ENCODE results near the gene ARMC12.
A peak's percentile ranks its signal among the peaks of the same experiment; 100 is the strongest.

ARMC12 gene

GRCh38 chr6:35719404-35719829, 17.4 kb upstream of the ARMC12 start:
- no peak for DNase-seq (ENCODE audit: low read depth, low spot score)
- Histone ChIP-seq H3K4me3 (ENCODE audit: insufficient read length, low read depth) (no peak overlapping the region), H3K9me3 (ENCODE audit: insufficient read depth, low read length) (no peaks in the 10 kb centered on the region), H3K27me3 (ENCODE audit: insufficient read depth, insufficient read length) (no peaks in the 10 kb centered on the region), H3K4me1 (ENCODE audit: insufficient read depth, insufficient read length) (peaks cover 16% of the 10 kb centered on the region), H3K36me3 (ENCODE audit: insufficient read depth, insufficient read length, low read length) (no peaks in the 10 kb centered on the region), H3K9ac (ENCODE audit: insufficient read length, low read depth) (no peak overlapping the region)
- no peak for TF ChIP-seq SUZ12 (IDR thresholded peaks at IDR 0.05; ENCODE audit: extremely low read depth, insufficient read depth, insufficient read length)
- TF ChIP-seq YY1 (IDR thresholded peaks at IDR 0.05; ENCODE audit: insufficient read depth, insufficient read length): no peak
- no peak for TF ChIP-seq ZNF274 (IDR thresholded peaks at IDR 0.05; ENCODE audit: low read depth, low read length)

DNA sequence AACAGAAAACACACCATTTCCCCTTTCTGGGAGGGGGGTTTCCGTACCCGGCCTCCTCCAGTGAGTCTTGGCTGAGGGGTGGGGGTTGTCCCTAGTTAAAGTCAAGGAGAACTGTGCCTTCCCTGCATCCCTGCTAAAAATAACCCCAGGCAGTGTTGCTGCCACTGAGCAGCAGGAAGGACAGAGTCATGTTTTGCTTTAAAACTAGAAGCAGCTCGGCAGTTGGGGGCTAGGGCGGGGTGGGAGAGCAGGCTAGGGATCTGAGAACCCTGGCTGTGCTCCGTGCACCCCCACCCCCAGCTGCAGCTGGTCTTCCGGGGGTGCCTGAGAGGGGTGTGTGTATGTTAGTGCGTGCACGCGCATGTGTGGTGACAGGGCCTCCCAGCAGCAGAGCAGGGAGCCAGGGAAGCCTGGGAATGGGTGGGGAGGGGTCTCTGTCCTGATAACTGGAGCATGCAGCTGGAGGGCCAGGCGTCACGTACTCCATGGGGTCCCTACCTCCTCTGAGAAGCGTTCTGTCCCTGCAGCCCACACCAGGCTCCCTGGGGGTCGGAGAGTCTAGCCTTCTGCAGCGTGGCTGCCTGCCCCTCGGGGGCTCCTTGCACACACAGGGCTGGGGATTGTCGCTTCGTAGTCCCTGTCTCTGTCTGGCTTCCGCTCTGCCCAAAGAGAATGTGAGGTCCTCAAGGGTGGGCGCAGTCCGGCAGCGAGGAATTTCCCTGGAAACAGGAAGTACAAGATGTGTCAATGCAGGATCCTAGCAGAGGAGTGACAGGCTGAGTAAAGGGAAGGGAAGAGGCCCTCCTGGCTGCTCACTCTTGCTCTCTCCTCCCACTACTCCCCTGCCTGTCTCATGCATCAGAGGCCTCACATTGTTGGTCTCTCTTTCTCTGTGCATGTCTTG, 16.8 kb upstream of the ARMC12 start:
- Histone ChIP-seq H3K4me3 (ENCODE audit: insufficient read length, low read depth) (peak overlapping the region; percentile 23), H3K9ac (ENCODE audit: insufficient read length, low read depth) (peak overlapping the region; percentile 72), H3K9me3 (ENCODE audit: insufficient read depth, low read length) (no peaks in the 10 kb centered on the region), H3K27me3 (ENCODE audit: insufficient read depth, insufficient read length) (no peaks in the 10 kb centered on the region), H3K36me3 (ENCODE audit: insufficient read depth, insufficient read length, low read length) (no peaks in the 10 kb centered on the region), H3K4me1 (ENCODE audit: insufficient read depth, insufficient read length) (peaks cover 16% of the 10 kb centered on the region)
- TF ChIP-seq ZNF274 (IDR thresholded peaks at IDR 0.05; ENCODE audit: low read depth, low read length): no peak
- TF ChIP-seq YY1 (IDR thresholded peaks at IDR 0.05; ENCODE audit: insufficient read depth, insufficient read length): no peak
- no peak for TF ChIP-seq SUZ12 (IDR thresholded peaks at IDR 0.05; ENCODE audit: extremely low read depth, insufficient read depth, insufficient read length)
- no peak for DNase-seq (ENCODE audit: low read depth, low spot score)

DNA sequence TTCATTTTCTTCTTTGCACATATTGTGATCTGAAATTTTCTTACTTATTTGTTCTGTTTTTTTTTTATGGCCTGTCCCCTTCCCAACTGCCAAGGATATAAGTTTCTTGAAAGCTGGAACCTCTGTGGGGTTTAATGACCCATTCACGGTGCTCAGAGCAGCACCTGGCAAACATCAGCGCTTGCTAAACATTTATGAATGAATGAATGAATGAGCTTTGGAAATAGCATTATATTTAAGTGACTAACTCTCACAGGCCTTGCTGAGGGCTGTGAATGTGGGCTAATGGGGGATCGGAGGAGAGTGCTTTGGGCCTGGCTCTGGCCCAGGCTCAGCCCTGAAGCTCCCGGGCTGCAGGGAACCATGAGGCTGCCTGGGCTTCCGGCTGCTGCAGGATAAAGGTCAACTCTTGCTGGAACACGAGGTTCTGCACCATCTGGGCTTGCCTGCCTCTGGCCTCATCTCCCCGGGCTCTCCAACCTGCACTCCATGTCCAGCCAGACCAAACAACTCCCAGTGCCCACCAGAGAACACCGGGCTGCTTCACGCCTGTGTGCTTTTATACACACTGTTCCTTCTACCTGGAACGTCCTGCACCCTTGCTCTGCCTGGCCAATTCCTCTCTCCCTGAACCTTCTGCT, 14.6 kb upstream of the ARMC12 start:
- peaks cover 14% of the 10 kb centered on the region for H3K4me1 ChIP-seq (ENCODE audit: insufficient read depth, insufficient read length)
- H3K9ac ChIP-seq (ENCODE audit: insufficient read length, low read depth): no peak overlapping the region

DNA sequence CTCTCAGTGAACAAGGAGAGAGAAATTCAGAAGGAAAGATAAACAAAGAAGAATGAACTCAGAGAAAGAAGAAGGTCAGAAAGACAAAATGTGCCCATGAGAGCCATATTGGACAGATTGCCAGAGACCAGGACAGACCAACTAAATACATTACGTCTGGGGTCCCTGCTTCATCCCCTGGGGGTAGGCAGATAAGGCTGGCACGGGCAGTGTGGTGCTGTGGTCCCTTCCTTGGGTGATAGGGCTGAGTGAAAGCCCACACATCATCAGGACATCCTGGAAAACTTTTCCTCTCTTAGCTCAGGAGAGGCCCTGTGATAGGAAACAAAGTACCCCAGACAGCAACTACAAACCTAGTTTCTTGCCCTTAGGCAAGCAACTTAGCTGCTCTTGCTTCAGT, 13.2 kb upstream of the ARMC12 start:
- DNase-seq (ENCODE audit: low read depth, low spot score): no peak
- H3K9me3 ChIP-seq (ENCODE audit: insufficient read depth, low read length): no peaks in the 10 kb centered on the region
- H3K4me3 ChIP-seq (ENCODE audit: insufficient read length, low read depth): no peak overlapping the region
- no peak overlapping the region for H3K9ac ChIP-seq (ENCODE audit: insufficient read length, low read depth)
- H3K27me3 ChIP-seq (ENCODE audit: insufficient read depth, insufficient read length): no peaks in the 10 kb centered on the region
- H3K4me1 ChIP-seq (ENCODE audit: insufficient read depth, insufficient read length): peaks cover 5% of the 10 kb centered on the region
- no peaks in the 10 kb centered on the region for H3K36me3 ChIP-seq (ENCODE audit: insufficient read depth, insufficient read length, low read length)
- TF ChIP-seq YY1 (IDR thresholded peaks at IDR 0.05; ENCODE audit: insufficient read depth, insufficient read length) (no peak), ZNF274 (IDR thresholded peaks at IDR 0.05; ENCODE audit: low read depth, low read length) (no peak), SUZ12 (IDR thresholded peaks at IDR 0.05; ENCODE audit: extremely low read depth, insufficient read depth, insufficient read length) (no peak)

More for the DNA sequence above, 14.6 kb upstream of the ARMC12 start:
- Histone ChIP-seq H3K36me3 (ENCODE audit: insufficient read depth, insufficient read length, low read length) (no peaks in the 10 kb centered on the region), H3K4me3 (ENCODE audit: insufficient read length, low read depth) (no peak overlapping the region), H3K9me3 (ENCODE audit: insufficient read depth, low read length) (no peaks in the 10 kb centered on the region), H3K27me3 (ENCODE audit: insufficient read depth, insufficient read length) (no peaks in the 10 kb centered on the region)
- no peak for DNase-seq (ENCODE audit: low read depth, low spot score)
- TF ChIP-seq YY1 (IDR thresholded peaks at IDR 0.05; ENCODE audit: insufficient read depth, insufficient read length): no peak
- TF ChIP-seq SUZ12 (IDR thresholded peaks at IDR 0.05; ENCODE audit: extremely low read depth, insufficient read depth, insufficient read length): no peak
- TF ChIP-seq ZNF274 (IDR thresholded peaks at IDR 0.05; ENCODE audit: low read depth, low read length): no peak

- TF ChIP-seq ZNF274 (IDR thresholded peaks at IDR 0.05; ENCODE audit: low read depth, low read length) (no peak), SUZ12 (IDR thresholded peaks at IDR 0.05; ENCODE audit: extremely low read depth, insufficient read depth, insufficient read length) (no peak), YY1 (IDR thresholded peaks at IDR 0.05; ENCODE audit: insufficient read depth, insufficient read length) (no peak)
- no peak for DNase-seq (ENCODE audit: low read depth, low spot score)
- Histone ChIP-seq H3K36me3 (ENCODE audit: insufficient read depth, insufficient read length, low read length) (no peaks in the 10 kb centered on the region), H3K4me1 (ENCODE audit: insufficient read depth, insufficient read length) (peaks cover 5% of the 10 kb centered on the region), H3K9ac (ENCODE audit: insufficient read length, low read depth) (no peak overlapping the region), H3K4me3 (ENCODE audit: insufficient read length, low read depth) (no peak overlapping the region), H3K9me3 (ENCODE audit: insufficient read depth, low read length) (no peaks in the 10 kb centered on the region), H3K27me3 (ENCODE audit: insufficient read depth, insufficient read length) (no peaks in the 10 kb centered on the region)
Measured at GRCh38 chr6:35724059-35724458, 12.8 kb upstream of the ARMC12 start.

DNA sequence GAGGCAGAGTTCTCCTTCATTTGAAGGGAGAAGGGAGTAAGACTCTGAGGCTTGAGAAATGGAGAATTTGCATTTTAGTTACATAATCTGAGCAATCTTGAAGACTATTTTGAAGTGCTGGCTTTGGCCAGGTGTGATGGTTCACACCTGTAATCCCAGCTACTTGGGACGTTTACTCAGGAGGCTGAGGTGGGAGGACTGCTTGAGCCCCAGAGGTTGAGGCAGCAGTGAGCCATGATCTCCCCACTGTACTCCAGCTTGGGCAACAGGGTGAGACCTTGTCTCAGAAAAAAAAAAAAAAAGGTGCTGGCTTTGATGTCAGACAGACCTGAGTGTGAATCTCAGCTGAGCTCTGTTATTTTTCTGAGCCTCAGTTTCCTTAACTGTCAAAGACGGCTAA, 12.4 kb upstream of the ARMC12 start:
- TF ChIP-seq ZNF274 (IDR thresholded peaks at IDR 0.05; ENCODE audit: low read depth, low read length) (no peak), SUZ12 (IDR thresholded peaks at IDR 0.05; ENCODE audit: extremely low read depth, insufficient read depth, insufficient read length) (no peak), YY1 (IDR thresholded peaks at IDR 0.05; ENCODE audit: insufficient read depth, insufficient read length) (no peak)
- no peak overlapping the region for H3K4me3 ChIP-seq (ENCODE audit: insufficient read length, low read depth)
- DNase-seq (ENCODE audit: low read depth, low spot score): no peak
- no peaks in the 10 kb centered on the region for H3K27me3 ChIP-seq (ENCODE audit: insufficient read depth, insufficient read length)
- H3K9me3 ChIP-seq (ENCODE audit: insufficient read depth, low read length): no peaks in the 10 kb centered on the region
- no peak overlapping the region for H3K9ac ChIP-seq (ENCODE audit: insufficient read length, low read depth)
- peaks cover 5% of the 10 kb centered on the region for H3K4me1 ChIP-seq (ENCODE audit: insufficient read depth, insufficient read length)
- no peaks in the 10 kb centered on the region for H3K36me3 ChIP-seq (ENCODE audit: insufficient read depth, insufficient read length, low read length)

DNA sequence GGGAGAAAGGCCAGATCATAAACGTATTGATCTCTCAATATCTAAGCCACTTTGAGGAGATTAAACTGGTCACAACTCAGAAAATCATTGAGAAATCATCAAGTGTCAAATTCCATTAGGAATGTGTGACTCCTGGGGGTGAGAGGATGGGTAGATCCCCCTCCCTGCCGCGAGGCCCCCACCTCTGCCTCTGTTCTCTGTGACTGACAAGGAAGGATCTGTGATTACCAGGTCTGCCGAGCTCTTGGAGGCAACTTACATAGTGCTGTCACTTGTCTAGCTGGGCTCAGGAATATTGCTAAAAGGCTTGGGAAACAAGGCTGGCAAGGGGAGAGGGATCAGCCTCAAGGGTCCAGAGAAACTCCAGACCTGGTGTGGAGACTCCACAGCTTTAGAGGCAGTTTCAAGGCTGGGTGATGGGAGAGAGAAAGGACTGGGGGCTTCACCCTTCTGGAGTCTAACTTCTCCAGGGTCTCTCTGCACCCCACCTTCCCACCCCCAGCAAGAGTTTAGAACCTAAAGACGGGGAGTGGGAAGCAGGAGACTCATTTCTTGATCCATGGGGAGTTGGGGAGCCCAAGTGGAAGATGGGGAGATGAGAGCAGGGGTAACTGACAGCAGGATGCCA, 11.6 kb upstream of the ARMC12 start:
- no peaks in the 10 kb centered on the region for H3K36me3 ChIP-seq (ENCODE audit: insufficient read depth, insufficient read length, low read length)
- no peak for TF ChIP-seq YY1 (IDR thresholded peaks at IDR 0.05; ENCODE audit: insufficient read depth, insufficient read length)
- no peak for DNase-seq (ENCODE audit: low read depth, low spot score)
- no peak overlapping the region for H3K9ac ChIP-seq (ENCODE audit: insufficient read length, low read depth)
- no peaks in the 10 kb centered on the region for H3K27me3 ChIP-seq (ENCODE audit: insufficient read depth, insufficient read length)
- no peaks in the 10 kb centered on the region for H3K9me3 ChIP-seq (ENCODE audit: insufficient read depth, low read length)
- H3K4me3 ChIP-seq (ENCODE audit: insufficient read length, low read depth): no peak overlapping the region
- peaks cover 5% of the 10 kb centered on the region for H3K4me1 ChIP-seq (ENCODE audit: insufficient read depth, insufficient read length)

Data from NT2/D1 (cell line).